GM23338 (cell line): ENCODE data around the gene PTGS1. TPM values are rescaled to one million over a fixed set of nuclear protein-coding genes. Genes with fewer than 3 reads are reported as not detected.

ENCODE experiments used
- ATAC-seq: fragments of 200-7000 bp; cut with Tn5 transposase; 3 replicates; pipeline ENCODE4 v1.9.1; 2020
- DNase-seq: peaks from one replicate; pipeline ENCODE4 v3.0.0-alpha.2; 2015; ENCODE audit warnings: low spot score
- H2AFZ ChIP-seq: fragments of 200-600 bp; sonication (generic); 2 replicates; pipeline ENCODE4 v1.8.0; 2016; ENCODE audit warnings: antibody characterized with exemption, mild to moderate bottlenecking, moderate library complexity
- H3F3A ChIP-seq: fragments of 200-600 bp; sonication (generic); replicated peaks from 2 replicates; pipeline ENCODE4 v1.8.0; 2017; ENCODE audit warnings: antibody characterized with exemption, mixed run types, low read depth
- H3K27ac ChIP-seq: fragments of 200-600 bp; sonication (generic); 2 replicates; pipeline ENCODE4 v1.6.1; 2016; ENCODE audit warnings: low read depth
- H3K27me3 ChIP-seq: fragments of 200-600 bp; sonication (generic); 2 replicates; pipeline ENCODE4 v1.8.0; 2016; ENCODE audit warnings: mild to moderate bottlenecking, mixed run types, moderate library complexity; ENCODE audit not compliant: insufficient read depth
- H3K36me3 ChIP-seq: fragments of 200-600 bp; sonication (generic); 2 replicates; pipeline ENCODE4 v1.8.0; 2016; ENCODE audit warnings: mild to moderate bottlenecking; ENCODE audit not compliant: insufficient read depth
- H3K4me1 ChIP-seq: fragments of 200-600 bp; sonication (generic); 2 replicates; pipeline ENCODE4 v1.8.0; 2016; ENCODE audit warnings: mild to moderate bottlenecking, moderate library complexity; ENCODE audit not compliant: insufficient read depth
- H3K4me2 ChIP-seq: fragments of 200-600 bp; sonication (generic); 2 replicates; pipeline ENCODE4 v1.7.1; 2017; ENCODE audit warnings: mixed run types
- H3K4me3 ChIP-seq: fragments of 200-600 bp; sonication (generic); 2 replicates; pipeline ENCODE4 v1.6.1; 2016; ENCODE audit warnings: mixed run types
- H3K79me2 ChIP-seq: fragments of 200-600 bp; sonication (generic); replicated peaks from 2 replicates; pipeline ENCODE4 v1.8.0; 2017; ENCODE audit warnings: mild to moderate bottlenecking; ENCODE audit not compliant: insufficient read depth
- H3K9me2 ChIP-seq: fragments of 200-600 bp; sonication (generic); 2 replicates; pipeline ENCODE4 v1.8.0; 2017; ENCODE audit not compliant: insufficient read depth
- H4K20me1 ChIP-seq: fragments of 200-600 bp; sonication (generic); replicated peaks from 2 replicates; pipeline ENCODE4 v1.8.0; 2017; ENCODE audit warnings: mild to moderate bottlenecking; ENCODE audit not compliant: insufficient read depth
- H3K27ac Mint-ChIP-seq: 2 replicates; pipeline ENCODE4 v1.8.0; 2020; ENCODE audit warnings: inconsistent platforms, mild to moderate bottlenecking, moderate library complexity, mixed read lengths
- H3K27me3 Mint-ChIP-seq: 3 replicates; pipeline ENCODE4 v1.8.0; 2022; ENCODE audit warnings: low read depth, mild to moderate bottlenecking, moderate library complexity, mixed read lengths, inconsistent platforms; ENCODE audit not compliant: insufficient read depth, poor library complexity
- H3K36me3 Mint-ChIP-seq: 3 replicates; pipeline ENCODE4 v1.8.0; 2021; ENCODE audit warnings: low read depth, mild to moderate bottlenecking, inconsistent platforms, moderate library complexity, mixed read lengths
- H3K4me1 Mint-ChIP-seq: 3 replicates; pipeline ENCODE4 v1.8.0; 2020; ENCODE audit warnings: mild to moderate bottlenecking, inconsistent platforms, mixed read lengths
- H3K4me3 Mint-ChIP-seq: 3 replicates; pipeline ENCODE4 v1.8.0; 2021; ENCODE audit warnings: moderate library complexity, mild to moderate bottlenecking, inconsistent platforms, mixed read lengths
- H3K9me3 Mint-ChIP-seq: 3 replicates; pipeline ENCODE4 v1.8.0; 2020; ENCODE audit warnings: moderate library complexity, mild to moderate bottlenecking, inconsistent platforms, mixed read lengths
- CTCF ChIP-seq, 2 experiments: fragments of 200-600 bp in 1 of 2; sonication (generic) in 1 of 2; conservative IDR thresholded peaks; 2 replicates each; pipeline versions ENCODE4 v1.5.1 to v1.6.1; 2016 to 2017; ENCODE audit warnings: antibody characterized with exemption in 2 of 2, low read depth in 2 of 2, mild to moderate bottlenecking in 2 of 2, moderate library complexity in 1 of 2
- EZH2 ChIP-seq: fragments of 200-600 bp; sonication (generic); IDR thresholded peaks from one replicate; pipeline ENCODE4 v1.8.0; 2017; ENCODE audit warnings: antibody characterized with exemption, mild to moderate bottlenecking, low read depth; ENCODE audit not compliant: unreplicated experiment
- EZH2phosphoT487 ChIP-seq: fragments of 200-600 bp; sonication (generic); IDR thresholded peaks from one replicate; pipeline ENCODE4 v1.8.1; 2018; ENCODE audit warnings: antibody characterized with exemption; ENCODE audit not compliant: unreplicated experiment
- JUNB ChIP-seq: IDR thresholded peaks from one replicate; pipeline ENCODE4 v1.6.1; 2016; ENCODE audit warnings: antibody characterized with exemption; ENCODE audit not compliant: unreplicated experiment
- NANOG ChIP-seq: IDR thresholded peaks from 2 replicates; pipeline ENCODE4 v1.6.1; 2016; ENCODE audit warnings: antibody characterized with exemption, borderline replicate concordance
- POLR2AphosphoS5 ChIP-seq: IDR thresholded peaks from 2 replicates; pipeline ENCODE4 v1.6.1; 2016; ENCODE audit warnings: antibody characterized with exemption, low read depth
- REST ChIP-seq: IDR thresholded peaks from one replicate; pipeline ENCODE4 v1.6.1; 2018; ENCODE audit warnings: antibody characterized with exemption; ENCODE audit not compliant: unreplicated experiment
- ZNF114 ChIP-seq: fragments of 250-450 bp; sonication (Bioruptor Pico); IDR thresholded peaks from 2 replicates; pipeline ENCODE4 v1.5.0; 2020; ENCODE audit warnings: mild to moderate bottlenecking, moderate library complexity
- ZNF331 ChIP-seq: fragments of 250-450 bp; sonication (Bioruptor Pico); IDR thresholded peaks from 2 replicates; pipeline ENCODE4 v1.5.0; 2020; ENCODE audit warnings: low read depth, mild to moderate bottlenecking, moderate library complexity
- polyA plus RNA-seq: library from polyadenylated mRNA; unstranded; fragments of >200 nt; fragmentation: Nextera tagmentation; extraction: Ambion mirVana; gene quantifications from 2 replicates; pipeline ENCODE4 v1.2.1, GENCODE V29; 2016
- total RNA-seq: library from RNA; depleted of rRNA; stranded (reverse); fragments of >200 nt; shearing (Covaris generic); gene quantifications from 2 replicates; pipeline ENCODE4 v1.2.3, GENCODE V29; 2014
- TF ChIP-seq, protein P1 (sequence below): fragments of 250-450 bp; sonication (Bioruptor Pico); IDR thresholded peaks from 2 replicates; pipeline ENCODE4 v1.5.0; 2020; ENCODE audit warnings: mild to moderate bottlenecking, moderate library complexity
- TF ChIP-seq, protein P2 (sequence below): IDR thresholded peaks from 2 replicates; pipeline ENCODE4 v1.6.1; 2016; ENCODE audit warnings: antibody characterized with exemption

The PTGS1 gene
- total and polyA plus RNA-seq, 2 experiments from 2014 or later = 0.48 to 1.3 TPM

GRCh38 chr9:122376796-122377195, 6.0 kb downstream of the PTGS1 start:
- H2AFZ ChIP-seq = no peak overlapping the region
- ATAC-seq (no peak), DNase-seq (no peak)
- peak overlapping the region; percentile 26; the same call in 1 of the 2 replicates for H3K4me2 ChIP-seq
- Mint-ChIP-seq H3K4me3 (no peak overlapping the region), H3K27me3 (peaks cover 33% of the 10 kb centered on the region), H3K4me1 (peaks cover 42% of the 10 kb centered on the region), H3K36me3 (no peaks in the 10 kb centered on the region; the same call in 1 of the 3 replicates), H3K27ac (no peak overlapping the region), H3K9me3 (peaks cover 5% of the 10 kb centered on the region; the same call in 2 of the 3 replicates)
- H4K20me1 ChIP-seq = no peaks in the 10 kb centered on the region
- no peak for TF ChIP-seq JUNB
- no peak for TF ChIP-seq EZH2
- no peak for TF ChIP-seq ZNF331
- no peak for TF ChIP-seq NANOG
- no peak for TF ChIP-seq CTCF (conservative IDR thresholded peaks at IDR 0.05; ENCODE audit: low read depth in 2 of 2)
- no peak for TF ChIP-seq ZNF114 (CRISPR knock-in tag)
- TF ChIP-seq, protein P1, sequence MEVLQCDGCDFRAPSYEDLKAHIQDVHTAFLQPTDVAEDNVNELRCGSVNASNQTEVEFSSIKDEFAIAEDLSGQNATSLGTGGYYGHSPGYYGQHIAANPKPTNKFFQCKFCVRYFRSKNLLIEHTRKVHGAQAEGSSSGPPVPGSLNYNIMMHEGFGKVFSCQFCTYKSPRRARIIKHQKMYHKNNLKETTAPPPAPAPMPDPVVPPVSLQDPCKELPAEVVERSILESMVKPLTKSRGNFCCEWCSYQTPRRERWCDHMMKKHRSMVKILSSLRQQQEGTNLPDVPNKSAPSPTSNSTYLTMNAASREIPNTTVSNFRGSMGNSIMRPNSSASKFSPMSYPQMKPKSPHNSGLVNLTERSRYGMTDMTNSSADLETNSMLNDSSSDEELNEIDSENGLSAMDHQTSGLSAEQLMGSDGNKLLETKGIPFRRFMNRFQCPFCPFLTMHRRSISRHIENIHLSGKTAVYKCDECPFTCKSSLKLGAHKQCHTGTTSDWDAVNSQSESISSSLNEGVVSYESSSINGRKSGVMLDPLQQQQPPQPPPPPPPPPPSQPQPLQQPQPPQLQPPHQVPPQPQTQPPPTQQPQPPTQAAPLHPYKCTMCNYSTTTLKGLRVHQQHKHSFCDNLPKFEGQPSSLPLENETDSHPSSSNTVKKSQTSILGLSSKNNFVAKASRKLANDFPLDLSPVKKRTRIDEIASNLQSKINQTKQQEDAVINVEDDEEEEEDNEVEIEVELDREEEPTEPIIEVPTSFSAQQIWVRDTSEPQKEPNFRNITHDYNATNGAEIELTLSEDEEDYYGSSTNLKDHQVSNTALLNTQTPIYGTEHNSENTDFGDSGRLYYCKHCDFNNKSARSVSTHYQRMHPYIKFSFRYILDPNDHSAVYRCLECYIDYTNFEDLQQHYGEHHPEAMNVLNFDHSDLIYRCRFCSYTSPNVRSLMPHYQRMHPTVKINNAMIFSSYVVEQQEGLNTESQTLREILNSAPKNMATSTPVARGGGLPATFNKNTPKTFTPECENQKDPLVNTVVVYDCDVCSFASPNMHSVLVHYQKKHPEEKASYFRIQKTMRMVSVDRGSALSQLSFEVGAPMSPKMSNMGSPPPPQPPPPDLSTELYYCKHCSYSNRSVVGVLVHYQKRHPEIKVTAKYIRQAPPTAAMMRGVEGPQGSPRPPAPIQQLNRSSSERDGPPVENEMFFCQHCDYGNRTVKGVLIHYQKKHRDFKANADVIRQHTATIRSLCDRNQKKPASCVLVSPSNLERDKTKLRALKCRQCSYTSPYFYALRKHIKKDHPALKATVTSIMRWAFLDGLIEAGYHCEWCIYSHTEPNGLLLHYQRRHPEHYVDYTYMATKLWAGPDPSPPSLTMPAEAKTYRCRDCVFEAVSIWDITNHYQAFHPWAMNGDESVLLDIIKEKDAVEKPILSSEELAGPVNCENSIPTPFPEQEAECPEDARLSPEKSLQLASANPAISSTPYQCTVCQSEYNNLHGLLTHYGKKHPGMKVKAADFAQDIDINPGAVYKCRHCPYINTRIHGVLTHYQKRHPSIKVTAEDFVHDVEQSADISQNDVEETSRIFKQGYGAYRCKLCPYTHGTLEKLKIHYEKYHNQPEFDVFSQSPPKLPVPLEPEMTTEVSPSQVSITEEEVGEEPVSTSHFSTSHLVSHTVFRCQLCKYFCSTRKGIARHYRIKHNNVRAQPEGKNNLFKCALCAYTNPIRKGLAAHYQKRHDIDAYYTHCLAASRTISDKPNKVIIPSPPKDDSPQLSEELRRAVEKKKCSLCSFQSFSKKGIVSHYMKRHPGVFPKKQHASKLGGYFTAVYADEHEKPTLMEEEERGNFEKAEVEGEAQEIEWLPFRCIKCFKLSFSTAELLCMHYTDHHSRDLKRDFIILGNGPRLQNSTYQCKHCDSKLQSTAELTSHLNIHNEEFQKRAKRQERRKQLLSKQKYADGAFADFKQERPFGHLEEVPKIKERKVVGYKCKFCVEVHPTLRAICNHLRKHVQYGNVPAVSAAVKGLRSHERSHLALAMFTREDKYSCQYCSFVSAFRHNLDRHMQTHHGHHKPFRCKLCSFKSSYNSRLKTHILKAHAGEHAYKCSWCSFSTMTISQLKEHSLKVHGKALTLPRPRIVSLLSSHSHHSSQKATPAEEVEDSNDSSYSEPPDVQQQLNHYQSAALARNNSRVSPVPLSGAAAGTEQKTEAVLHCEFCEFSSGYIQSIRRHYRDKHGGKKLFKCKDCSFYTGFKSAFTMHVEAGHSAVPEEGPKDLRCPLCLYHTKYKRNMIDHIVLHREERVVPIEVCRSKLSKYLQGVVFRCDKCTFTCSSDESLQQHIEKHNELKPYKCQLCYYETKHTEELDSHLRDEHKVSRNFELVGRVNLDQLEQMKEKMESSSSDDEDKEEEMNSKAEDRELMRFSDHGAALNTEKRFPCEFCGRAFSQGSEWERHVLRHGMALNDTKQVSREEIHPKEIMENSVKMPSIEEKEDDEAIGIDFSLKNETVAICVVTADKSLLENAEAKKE (CRISPR knock-in tag) = no peak
- TF ChIP-seq, protein P2, sequence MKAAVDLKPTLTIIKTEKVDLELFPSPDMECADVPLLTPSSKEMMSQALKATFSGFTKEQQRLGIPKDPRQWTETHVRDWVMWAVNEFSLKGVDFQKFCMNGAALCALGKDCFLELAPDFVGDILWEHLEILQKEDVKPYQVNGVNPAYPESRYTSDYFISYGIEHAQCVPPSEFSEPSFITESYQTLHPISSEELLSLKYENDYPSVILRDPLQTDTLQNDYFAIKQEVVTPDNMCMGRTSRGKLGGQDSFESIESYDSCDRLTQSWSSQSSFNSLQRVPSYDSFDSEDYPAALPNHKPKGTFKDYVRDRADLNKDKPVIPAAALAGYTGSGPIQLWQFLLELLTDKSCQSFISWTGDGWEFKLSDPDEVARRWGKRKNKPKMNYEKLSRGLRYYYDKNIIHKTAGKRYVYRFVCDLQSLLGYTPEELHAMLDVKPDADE = no peak
- TF ChIP-seq EZH2phosphoT487 = no peak
- TF ChIP-seq POLR2AphosphoS5 = no peak
- no peak for TF ChIP-seq REST
- H3K4me3 ChIP-seq = no peak overlapping the region
- H3K36me3 ChIP-seq = no peaks in the 10 kb centered on the region
- no peaks in the 10 kb centered on the region for H3K79me2 ChIP-seq
- peaks cover 24% of the 10 kb centered on the region; the same call in 1 of the 2 replicates for H3K4me1 ChIP-seq
- no peaks in the 10 kb centered on the region for H3K9me2 ChIP-seq
- H3K27me3 ChIP-seq = peaks cover 36% of the 10 kb centered on the region
- H3F3A ChIP-seq = no peaks in the 10 kb centered on the region
- no peak overlapping the region for H3K27ac ChIP-seq
